Measurements from ENCODE around the gene SNAP29. TPM values are rescaled to one million over a fixed set of nuclear protein-coding genes. Genes with fewer than 3 reads are reported as not detected.

Gene SNAP29
- total and polyA plus RNA-seq, 9 of the 15 experiments (the other 6 are each of a cell fraction or from before 2014, with no cell fraction given) = 19.5 to 250 (median 75.9) TPM

DNA sequence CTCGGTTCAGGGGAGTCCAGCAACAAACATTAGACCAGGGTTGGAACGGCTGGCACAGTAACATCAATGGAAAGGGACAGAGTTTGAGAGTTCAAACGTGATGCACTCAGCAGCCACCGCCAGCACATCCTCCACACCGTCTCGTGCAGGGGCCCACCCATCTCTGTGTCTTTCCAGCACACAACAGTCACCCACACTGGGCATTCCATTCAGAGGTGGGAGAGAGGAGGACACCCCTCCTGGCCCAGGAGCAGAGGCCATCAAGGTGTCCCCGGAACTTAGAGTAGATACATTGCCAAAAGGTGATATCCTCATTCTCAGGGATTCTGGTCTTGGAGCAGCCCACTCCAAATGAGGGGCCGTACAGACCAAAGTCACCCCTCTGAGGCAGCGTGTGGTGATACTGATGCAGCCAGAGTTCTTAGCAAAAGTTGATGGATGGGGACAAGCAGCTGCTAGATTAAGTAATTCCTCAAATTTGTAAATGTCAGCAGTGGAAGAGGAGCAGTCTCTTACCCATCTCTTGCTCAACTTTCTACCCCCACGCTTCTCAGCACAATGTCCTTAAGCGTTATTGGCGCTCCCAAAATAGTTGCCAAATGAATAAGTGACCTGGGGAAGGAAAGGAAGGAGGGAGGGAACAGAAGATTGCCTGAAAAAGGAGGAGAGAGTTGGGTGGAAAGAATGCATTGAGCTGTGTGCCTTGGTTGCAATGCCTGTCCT, 5.5 kb downstream of the SNAP29 start:
- in situ Hi-C loops (cut with MboI) = no loop called here
- Histone ChIP-seq H3K4me3 (no peak overlapping the region), H3K4me2 (ENCODE audit: insufficient read depth, low read length) (no peak overlapping the region), H3K9ac (ENCODE audit: insufficient read depth in 1 of 2, low read depth in 2 of 2, low read length in 2 of 2) (peak overlapping the region in 1 of 2 experiments; percentile 12; a peak in 1 of 4 replicates), H3K79me2 (ENCODE audit: control insufficient read depth, insufficient read depth, low read length) (peaks cover 75% of the 10 kb centered on the region), H3K4me1 (replicated peaks in 1 of 2; ENCODE audit: control insufficient read depth in 2 of 2, insufficient read depth in 2 of 2, low read length in 2 of 2) (peaks cover 72 to 77% of the 10 kb centered on the region in 2 experiments), H4K20me1 (replicated peaks; ENCODE audit: control insufficient read depth, insufficient read depth, low read length) (0 out of 2 replicates have a peak, but pooled peaks cover 5% of the 10 kb centered on the region), H2AFZ (ENCODE audit: low read depth, low read length) (no peak overlapping the region), H3K36me3 (ENCODE audit: control insufficient read depth, insufficient read depth, low read length) (peaks cover 58% of the 10 kb centered on the region), H3K9me1 (ENCODE audit: control insufficient read depth, insufficient read depth, low read length) (peaks cover 15% of the 10 kb centered on the region), H3K27ac (ENCODE audit: extremely low read depth, low read depth, low read length) (no peak overlapping the region), H3K9me3 (replicated peaks; ENCODE audit: control insufficient read depth, insufficient read depth, low read depth, low read length) (no peaks in the 10 kb centered on the region), H3K27me3 (ENCODE audit: control insufficient read depth in 2 of 2, insufficient read depth in 2 of 2, low read length in 2 of 2) (no peaks in the 10 kb centered on the region)
- intact Hi-C loops (cut with micrococcal nuclease) = no loop called here
- no TSS peak for BruUV-seq (replicated peaks)
- WGBS (ENCODE audit: insufficient coverage, low coverage, missing lambda C conversion rate) = 81% methylated on average over 12 of the region's 12 CpGs
- ChIA-PET POLR2A (interaction anchor here (0.6 to 11.8 kb wide), 14 partner anchors 6 to 895 kb away, joined by 3 to 172 read pairs (median 4); partner anchors contain the start of genes PI4KA and SNAP29), CTCF (ENCODE audit: low intra/inter-chr PET ratio) (no interaction called here)
- ATAC-seq = no peak
- DNase-seq (ENCODE audit: extremely low read depth in 1 of 4, low spot score in 3 of 4) = peak in 1 of 4 experiments; percentile 38
- TF ChIP-seq CHD2 (IDR thresholded peaks at IDR 0.05; ENCODE audit: low read depth, low read length) (0 out of 2 replicates have a peak, but pooled peaks have one; percentile 12), XRCC4 (IDR thresholded peaks at IDR 0.05; ENCODE audit: extremely low read depth, insufficient read depth, insufficient read length) (no peak), EP300 (IDR thresholded peaks at IDR 0.05; ENCODE audit: low read length) (peak; percentile 8; the same call in 1 of the 2 replicates), RCOR1 (IDR thresholded peaks at IDR 0.05; ENCODE audit: borderline replicate concordance in 1 of 2, low read depth in 2 of 2, low read length in 2 of 2) (0 out of 4 replicates have a peak, but pooled peaks of 1 of the 2 experiments have one; percentile 7), JUND (IDR thresholded peaks at IDR 0.05; ENCODE audit: borderline replicate concordance, low read depth, low read length) (0 out of 2 replicates have a peak, but pooled peaks have one; percentile 2), JUND (tag; IDR thresholded peaks at IDR 0.05; ENCODE audit: borderline replicate concordance, low read depth, low read length) (no peak)
- TF ChIP-seq, protein P1, sequence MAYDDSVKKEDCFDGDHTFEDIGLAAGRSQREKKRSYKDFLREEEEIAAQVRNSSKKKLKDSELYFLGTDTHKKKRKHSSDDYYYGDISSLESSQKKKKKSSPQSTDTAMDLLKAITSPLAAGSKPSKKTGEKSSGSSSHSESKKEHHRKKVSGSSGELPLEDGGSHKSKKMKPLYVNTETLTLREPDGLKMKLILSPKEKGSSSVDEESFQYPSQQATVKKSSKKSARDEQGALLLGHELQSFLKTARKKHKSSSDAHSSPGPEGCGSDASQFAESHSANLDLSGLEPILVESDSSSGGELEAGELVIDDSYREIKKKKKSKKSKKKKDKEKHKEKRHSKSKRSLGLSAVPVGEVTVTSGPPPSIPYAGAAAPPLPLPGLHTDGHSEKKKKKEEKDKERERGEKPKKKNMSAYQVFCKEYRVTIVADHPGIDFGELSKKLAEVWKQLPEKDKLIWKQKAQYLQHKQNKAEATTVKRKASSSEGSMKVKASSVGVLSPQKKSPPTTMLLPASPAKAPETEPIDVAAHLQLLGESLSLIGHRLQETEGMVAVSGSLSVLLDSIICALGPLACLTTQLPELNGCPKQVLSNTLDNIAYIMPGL (CRISPR knock-in tag; IDR thresholded peaks at IDR 0.05) = peak; percentile 69; the same call in 1 of the 2 replicates
- TF ChIP-seq, protein P2, sequence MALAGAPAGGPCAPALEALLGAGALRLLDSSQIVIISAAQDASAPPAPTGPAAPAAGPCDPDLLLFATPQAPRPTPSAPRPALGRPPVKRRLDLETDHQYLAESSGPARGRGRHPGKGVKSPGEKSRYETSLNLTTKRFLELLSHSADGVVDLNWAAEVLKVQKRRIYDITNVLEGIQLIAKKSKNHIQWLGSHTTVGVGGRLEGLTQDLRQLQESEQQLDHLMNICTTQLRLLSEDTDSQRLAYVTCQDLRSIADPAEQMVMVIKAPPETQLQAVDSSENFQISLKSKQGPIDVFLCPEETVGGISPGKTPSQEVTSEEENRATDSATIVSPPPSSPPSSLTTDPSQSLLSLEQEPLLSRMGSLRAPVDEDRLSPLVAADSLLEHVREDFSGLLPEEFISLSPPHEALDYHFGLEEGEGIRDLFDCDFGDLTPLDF (CRISPR knock-in tag; IDR thresholded peaks at IDR 0.05) = 0 out of 2 replicates have a peak, but pooled peaks have one; percentile 58
- TF ChIP-seq, protein P3, sequence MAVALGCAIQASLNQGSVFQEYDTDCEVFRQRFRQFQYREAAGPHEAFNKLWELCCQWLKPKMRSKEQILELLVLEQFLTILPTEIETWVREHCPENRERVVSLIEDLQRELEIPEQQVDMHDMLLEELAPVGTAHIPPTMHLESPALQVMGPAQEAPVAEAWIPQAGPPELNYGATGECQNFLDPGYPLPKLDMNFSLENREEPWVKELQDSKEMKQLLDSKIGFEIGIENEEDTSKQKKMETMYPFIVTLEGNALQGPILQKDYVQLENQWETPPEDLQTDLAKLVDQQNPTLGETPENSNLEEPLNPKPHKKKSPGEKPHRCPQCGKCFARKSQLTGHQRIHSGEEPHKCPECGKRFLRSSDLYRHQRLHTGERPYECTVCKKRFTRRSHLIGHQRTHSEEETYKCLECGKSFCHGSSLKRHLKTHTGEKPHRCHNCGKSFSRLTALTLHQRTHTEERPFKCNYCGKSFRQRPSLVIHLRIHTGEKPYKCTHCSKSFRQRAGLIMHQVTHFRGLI (CRISPR knock-in tag; IDR thresholded peaks at IDR 0.05) = no peak
- no peak for FAIRE-seq
